ENCODE measurements around the gene LDAH.

DNA sequence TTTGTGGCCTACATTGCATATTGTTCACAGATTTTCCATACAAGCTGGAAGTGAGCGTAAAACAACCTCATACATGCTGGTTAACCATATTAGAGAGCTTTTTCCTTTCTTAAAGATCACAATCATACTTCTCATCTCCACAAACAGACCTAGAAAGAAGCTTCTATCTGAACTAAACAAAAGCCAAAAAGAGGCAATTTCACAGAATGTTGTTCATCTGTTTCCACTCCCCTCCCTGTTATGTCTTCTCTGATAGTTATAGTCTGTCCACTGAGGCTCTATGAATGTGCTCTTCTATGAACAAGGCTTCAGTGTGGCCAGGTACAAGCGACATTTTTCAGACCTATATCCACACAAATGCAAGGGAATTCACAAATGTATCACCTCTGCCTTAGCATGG lies 63.4 kb downstream of the LDAH start:
- no peak for TF ChIP-seq CTCF (IDR thresholded peaks at IDR 0.05)
- no peak for TF ChIP-seq POLR2A (IDR thresholded peaks at IDR 0.05)
